ENCODE data around the gene EIPR1.

The EIPR1 gene

DNA sequence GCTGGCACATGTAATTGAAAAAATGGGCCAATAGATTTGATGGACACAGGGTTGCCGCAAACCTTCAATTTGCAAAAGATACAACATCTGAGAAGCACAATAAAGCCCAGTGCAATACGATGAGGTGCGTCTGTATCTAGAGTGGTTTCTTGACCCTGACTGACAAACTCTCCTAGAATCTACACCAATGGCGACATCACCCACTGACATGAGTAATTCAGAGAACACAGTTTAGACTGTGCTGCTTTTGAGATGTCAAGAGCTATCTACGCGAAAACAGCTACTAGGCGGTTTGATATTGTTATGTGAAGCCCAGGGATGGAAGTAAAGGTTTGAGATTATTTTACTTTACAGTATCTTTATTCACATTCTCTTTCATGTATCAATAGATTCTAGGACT, 104.9 kb downstream of the EIPR1 start:
- Histone ChIP-seq H3K36me3 (ENCODE audit: low read depth) (no peaks in the 10 kb centered on the region), H3K9me3 (ENCODE audit: severe bottlenecking) (no peaks in the 10 kb centered on the region), H3K27ac (ENCODE audit: poor library complexity, severe bottlenecking) (no peak overlapping the region), H3K27me3 (ENCODE audit: insufficient read depth, poor library complexity, severe bottlenecking) (no peaks in the 10 kb centered on the region), H3K4me1 (ENCODE audit: insufficient read depth, poor library complexity, severe bottlenecking) (no peaks in the 10 kb centered on the region), H3K4me3 (ENCODE audit: severe bottlenecking) (no peak overlapping the region)
- TF ChIP-seq, protein P1, sequence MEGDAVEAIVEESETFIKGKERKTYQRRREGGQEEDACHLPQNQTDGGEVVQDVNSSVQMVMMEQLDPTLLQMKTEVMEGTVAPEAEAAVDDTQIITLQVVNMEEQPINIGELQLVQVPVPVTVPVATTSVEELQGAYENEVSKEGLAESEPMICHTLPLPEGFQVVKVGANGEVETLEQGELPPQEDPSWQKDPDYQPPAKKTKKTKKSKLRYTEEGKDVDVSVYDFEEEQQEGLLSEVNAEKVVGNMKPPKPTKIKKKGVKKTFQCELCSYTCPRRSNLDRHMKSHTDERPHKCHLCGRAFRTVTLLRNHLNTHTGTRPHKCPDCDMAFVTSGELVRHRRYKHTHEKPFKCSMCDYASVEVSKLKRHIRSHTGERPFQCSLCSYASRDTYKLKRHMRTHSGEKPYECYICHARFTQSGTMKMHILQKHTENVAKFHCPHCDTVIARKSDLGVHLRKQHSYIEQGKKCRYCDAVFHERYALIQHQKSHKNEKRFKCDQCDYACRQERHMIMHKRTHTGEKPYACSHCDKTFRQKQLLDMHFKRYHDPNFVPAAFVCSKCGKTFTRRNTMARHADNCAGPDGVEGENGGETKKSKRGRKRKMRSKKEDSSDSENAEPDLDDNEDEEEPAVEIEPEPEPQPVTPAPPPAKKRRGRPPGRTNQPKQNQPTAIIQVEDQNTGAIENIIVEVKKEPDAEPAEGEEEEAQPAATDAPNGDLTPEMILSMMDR (IDR thresholded peaks at IDR 0.05; ENCODE audit: poor library complexity, severe bottlenecking), result no peak
- no peak for ATAC-seq (ENCODE audit: low read depth)
- no peak for DNase-seq (ENCODE audit: low spot score)

DNA sequence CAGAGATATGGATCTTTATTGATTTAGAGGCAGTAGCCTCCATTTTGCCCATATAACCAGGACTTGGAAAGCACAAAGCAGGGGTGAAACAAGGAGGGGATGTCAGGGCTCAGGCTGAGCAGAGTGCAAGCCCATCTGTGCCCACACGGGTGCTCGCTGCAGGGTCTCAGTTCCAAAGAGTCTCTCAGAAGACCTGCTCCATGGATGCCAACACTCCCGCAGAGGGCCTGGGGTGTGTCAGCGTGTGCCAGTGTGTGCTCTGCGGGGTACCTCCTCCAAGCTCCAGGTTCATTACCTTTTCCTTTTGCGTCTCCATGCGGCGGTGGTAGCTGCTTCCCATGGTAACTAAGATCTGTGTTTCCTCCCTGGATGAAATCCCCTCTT, 107.5 kb downstream of the EIPR1 start:
- Histone ChIP-seq H3K4me1 (ENCODE audit: insufficient read depth, poor library complexity, severe bottlenecking) (no peaks in the 10 kb centered on the region), H3K4me3 (ENCODE audit: severe bottlenecking) (no peak overlapping the region), H3K9me3 (ENCODE audit: severe bottlenecking) (no peaks in the 10 kb centered on the region), H3K27ac (ENCODE audit: poor library complexity, severe bottlenecking) (no peak overlapping the region), H3K36me3 (ENCODE audit: low read depth) (no peaks in the 10 kb centered on the region), H3K27me3 (ENCODE audit: insufficient read depth, poor library complexity, severe bottlenecking) (no peaks in the 10 kb centered on the region)
- no peak for ATAC-seq (ENCODE audit: low read depth)
- no peak for DNase-seq (ENCODE audit: low spot score)
- TF ChIP-seq, protein P1 (IDR thresholded peaks at IDR 0.05; ENCODE audit: poor library complexity, severe bottlenecking), result no peak

DNA sequence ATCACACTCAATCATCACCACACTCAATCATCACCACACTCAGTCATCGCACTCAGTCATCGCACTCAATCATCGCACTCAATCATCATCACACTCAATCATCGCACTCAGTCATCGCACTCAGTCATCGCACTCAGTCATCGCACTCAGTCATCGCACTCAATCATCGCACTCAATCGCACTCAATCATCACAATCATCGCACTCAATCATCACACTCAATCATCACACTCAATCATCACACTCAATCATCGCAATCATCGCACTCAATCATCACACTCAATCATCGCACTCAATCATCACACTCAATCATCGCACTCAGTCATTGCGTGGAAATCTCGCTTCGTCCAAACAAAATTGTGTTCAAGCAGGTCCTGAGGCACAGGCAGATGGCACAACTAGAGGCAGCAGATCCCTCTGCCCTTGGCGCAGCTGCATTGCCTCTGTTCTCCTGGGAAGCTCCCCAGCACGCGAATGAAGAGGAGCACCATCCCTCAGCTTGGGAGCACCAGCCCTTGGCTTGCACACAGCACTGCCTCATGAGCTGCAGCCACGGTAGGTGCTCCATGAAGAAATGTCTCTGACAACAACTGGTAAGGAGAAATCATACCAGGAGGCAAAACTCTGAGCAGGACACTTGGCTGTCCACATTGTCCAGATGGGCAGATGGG, 108.1 kb downstream of the EIPR1 start:
- TF ChIP-seq, protein P1 (IDR thresholded peaks at IDR 0.05; ENCODE audit: poor library complexity, severe bottlenecking), result no peak
- ATAC-seq (ENCODE audit: low read depth) (no peak), DNase-seq (ENCODE audit: low spot score) (no peak)
- H3K4me1 ChIP-seq (ENCODE audit: insufficient read depth, poor library complexity, severe bottlenecking), result no peaks in the 10 kb centered on the region
- no peaks in the 10 kb centered on the region for H3K36me3 ChIP-seq (ENCODE audit: low read depth)
- no peak overlapping the region for H3K4me3 ChIP-seq (ENCODE audit: severe bottlenecking)
- no peaks in the 10 kb centered on the region for H3K9me3 ChIP-seq (ENCODE audit: severe bottlenecking)
- no peaks in the 10 kb centered on the region for H3K27me3 ChIP-seq (ENCODE audit: insufficient read depth, poor library complexity, severe bottlenecking)
- H3K27ac ChIP-seq (ENCODE audit: poor library complexity, severe bottlenecking), result no peak overlapping the region

DNA sequence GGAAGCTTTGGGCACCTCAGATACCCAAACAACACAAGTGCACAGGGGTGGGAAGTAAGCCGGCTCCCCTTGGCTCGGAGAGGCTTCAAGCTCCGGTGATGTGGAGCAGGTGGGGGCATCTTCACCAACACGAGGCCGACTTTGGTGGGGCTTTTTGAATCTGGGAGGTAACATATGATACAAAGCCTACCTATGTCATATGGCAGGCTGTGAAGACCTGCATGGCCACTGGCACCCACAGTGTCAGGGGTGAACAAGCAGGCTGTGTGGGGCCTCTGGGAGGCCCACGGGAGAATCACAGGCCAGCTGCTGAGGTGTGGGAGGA, 109.0 kb downstream of the EIPR1 start:
- DNase-seq (ENCODE audit: low spot score), result no peak
- no peaks in the 10 kb centered on the region for H3K27me3 ChIP-seq (ENCODE audit: insufficient read depth, poor library complexity, severe bottlenecking)
- H3K9me3 ChIP-seq (ENCODE audit: severe bottlenecking), result no peaks in the 10 kb centered on the region
- TF ChIP-seq, protein P1 (IDR thresholded peaks at IDR 0.05; ENCODE audit: poor library complexity, severe bottlenecking), result no peak
- no peak overlapping the region for H3K4me3 ChIP-seq (ENCODE audit: severe bottlenecking)
- ATAC-seq (ENCODE audit: low read depth), result no peak
- no peaks in the 10 kb centered on the region for H3K36me3 ChIP-seq (ENCODE audit: low read depth)
- H3K27ac ChIP-seq (ENCODE audit: poor library complexity, severe bottlenecking), result no peak overlapping the region
- no peaks in the 10 kb centered on the region for H3K4me1 ChIP-seq (ENCODE audit: insufficient read depth, poor library complexity, severe bottlenecking)

DNA sequence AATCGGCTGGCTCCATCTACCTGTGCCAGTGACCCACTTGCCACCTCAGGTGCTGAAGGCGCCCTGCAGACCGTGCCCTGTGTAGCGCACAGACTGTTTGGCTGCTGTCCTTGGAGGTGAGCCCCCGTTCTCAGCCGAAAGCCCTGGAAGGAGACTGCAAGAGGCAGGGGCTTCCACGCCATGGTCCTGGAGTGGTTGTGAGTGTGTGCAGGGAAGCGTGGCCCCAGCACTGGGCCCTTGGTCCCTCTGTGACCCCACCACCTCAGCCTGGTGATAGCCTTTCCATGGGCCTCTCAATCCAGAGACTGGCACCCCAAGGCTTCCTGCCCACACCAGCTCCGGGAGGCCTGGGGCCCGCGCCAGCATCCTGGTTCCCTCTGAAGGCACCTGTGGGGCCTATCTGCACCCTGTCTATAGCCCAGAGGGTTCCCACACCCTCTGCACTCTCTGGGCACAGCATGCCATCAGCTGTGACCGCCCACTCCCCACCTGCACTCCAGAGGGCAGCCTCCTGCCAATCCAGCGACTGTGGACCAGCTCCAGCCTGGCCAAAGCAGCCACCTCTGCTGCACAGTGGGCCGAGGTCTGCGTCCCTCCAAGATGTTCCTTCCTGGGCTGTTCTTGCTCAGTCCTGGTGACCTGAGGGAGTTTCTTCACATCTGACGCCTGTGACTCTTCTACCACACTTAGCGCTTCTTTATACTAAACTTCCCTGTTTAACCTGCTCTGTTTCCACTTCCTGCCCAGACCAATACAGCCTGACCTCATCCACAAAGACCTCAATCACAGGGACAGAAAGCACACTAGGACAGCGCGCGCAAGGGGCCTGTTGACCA, 109.5 kb downstream of the EIPR1 start:
- no peaks in the 10 kb centered on the region for H3K4me1 ChIP-seq (ENCODE audit: insufficient read depth, poor library complexity, severe bottlenecking)
- no peaks in the 10 kb centered on the region for H3K9me3 ChIP-seq (ENCODE audit: severe bottlenecking)
- DNase-seq (ENCODE audit: low spot score), result no peak
- no peaks in the 10 kb centered on the region for H3K36me3 ChIP-seq (ENCODE audit: low read depth)
- no peak overlapping the region for H3K4me3 ChIP-seq (ENCODE audit: severe bottlenecking)
- no peak overlapping the region for H3K27ac ChIP-seq (ENCODE audit: poor library complexity, severe bottlenecking)
- no peak for ATAC-seq (ENCODE audit: low read depth)
- TF ChIP-seq, protein P1 (IDR thresholded peaks at IDR 0.05; ENCODE audit: poor library complexity, severe bottlenecking), result no peak
- no peaks in the 10 kb centered on the region for H3K27me3 ChIP-seq (ENCODE audit: insufficient read depth, poor library complexity, severe bottlenecking)

Measured in RWPE2 (cell line).